ENCODE data around the gene PLCD1. TPM values are rescaled to one million over a fixed set of nuclear protein-coding genes. Genes with fewer than 3 reads are reported as not detected.
"Not testable (repeated sequence)": the region's sequence is repeated elsewhere in the genome, so short reads cannot be mapped to it uniquely, and the experiment has no call there.

The PLCD1 gene
- total RNA-seq, 2 donors from 2014 or later: 8.7 to 15.5 TPM

DNA sequence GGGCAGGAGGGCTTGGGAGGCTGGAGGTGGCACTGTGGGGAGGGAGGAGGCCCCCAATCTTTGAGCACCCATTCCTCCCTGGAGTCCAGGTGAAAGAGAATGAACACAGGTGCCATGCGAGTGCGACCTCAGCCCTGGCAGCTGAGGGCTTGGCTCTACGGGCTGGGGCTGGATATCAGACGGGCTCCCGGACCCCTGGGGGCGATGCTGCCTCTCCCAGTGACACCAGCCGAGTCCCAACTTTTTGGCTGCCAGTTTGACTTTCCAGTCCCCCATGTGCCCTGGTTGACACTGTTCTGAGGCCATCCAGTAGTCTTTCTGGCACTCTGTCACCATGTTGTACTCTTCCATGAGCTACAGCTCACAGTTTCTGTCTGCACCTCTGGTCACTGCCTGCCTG lies 37.6 kb downstream of the PLCD1 start:
- no peak for DNase-seq (ENCODE audit: low spot score)
- TF ChIP-seq, protein P1, sequence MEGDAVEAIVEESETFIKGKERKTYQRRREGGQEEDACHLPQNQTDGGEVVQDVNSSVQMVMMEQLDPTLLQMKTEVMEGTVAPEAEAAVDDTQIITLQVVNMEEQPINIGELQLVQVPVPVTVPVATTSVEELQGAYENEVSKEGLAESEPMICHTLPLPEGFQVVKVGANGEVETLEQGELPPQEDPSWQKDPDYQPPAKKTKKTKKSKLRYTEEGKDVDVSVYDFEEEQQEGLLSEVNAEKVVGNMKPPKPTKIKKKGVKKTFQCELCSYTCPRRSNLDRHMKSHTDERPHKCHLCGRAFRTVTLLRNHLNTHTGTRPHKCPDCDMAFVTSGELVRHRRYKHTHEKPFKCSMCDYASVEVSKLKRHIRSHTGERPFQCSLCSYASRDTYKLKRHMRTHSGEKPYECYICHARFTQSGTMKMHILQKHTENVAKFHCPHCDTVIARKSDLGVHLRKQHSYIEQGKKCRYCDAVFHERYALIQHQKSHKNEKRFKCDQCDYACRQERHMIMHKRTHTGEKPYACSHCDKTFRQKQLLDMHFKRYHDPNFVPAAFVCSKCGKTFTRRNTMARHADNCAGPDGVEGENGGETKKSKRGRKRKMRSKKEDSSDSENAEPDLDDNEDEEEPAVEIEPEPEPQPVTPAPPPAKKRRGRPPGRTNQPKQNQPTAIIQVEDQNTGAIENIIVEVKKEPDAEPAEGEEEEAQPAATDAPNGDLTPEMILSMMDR (IDR thresholded peaks at IDR 0.05): no peak
- H3K9me3 ChIP-seq: no peaks in the 10 kb centered on the region
- no peaks in the 10 kb centered on the region for H3K27me3 ChIP-seq
- H3K4me1 ChIP-seq: peaks cover 0 to 16% of the 10 kb centered on the region in 2 donors
- no peak overlapping the region for H3K27ac ChIP-seq
- no peaks in the 10 kb centered on the region for H3K36me3 ChIP-seq
- H3K4me3 ChIP-seq: no peak overlapping the region

DNA sequence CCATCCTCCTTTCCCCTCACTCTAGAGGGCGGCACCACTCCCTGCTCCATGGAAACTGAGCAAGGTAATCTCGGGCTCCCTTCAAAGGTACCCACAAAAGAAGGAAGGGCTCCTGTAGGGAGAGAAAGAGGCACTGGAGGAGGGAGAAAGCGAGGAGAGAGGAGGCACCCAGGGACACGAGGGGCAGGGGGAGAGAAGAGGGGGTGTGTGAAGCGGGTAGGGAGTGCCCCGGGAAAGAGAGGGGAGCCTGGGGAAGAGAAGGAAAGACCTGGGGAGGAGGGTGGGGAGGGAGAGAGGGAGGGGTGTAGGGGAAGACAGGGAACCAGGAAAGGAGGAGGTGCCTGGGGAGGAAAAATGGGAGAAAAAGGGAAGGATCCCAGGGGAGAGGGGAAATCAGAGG lies 38.3 kb downstream of the PLCD1 start:
- TF ChIP-seq, protein P1 (IDR thresholded peaks at IDR 0.05): no peak

DNA sequence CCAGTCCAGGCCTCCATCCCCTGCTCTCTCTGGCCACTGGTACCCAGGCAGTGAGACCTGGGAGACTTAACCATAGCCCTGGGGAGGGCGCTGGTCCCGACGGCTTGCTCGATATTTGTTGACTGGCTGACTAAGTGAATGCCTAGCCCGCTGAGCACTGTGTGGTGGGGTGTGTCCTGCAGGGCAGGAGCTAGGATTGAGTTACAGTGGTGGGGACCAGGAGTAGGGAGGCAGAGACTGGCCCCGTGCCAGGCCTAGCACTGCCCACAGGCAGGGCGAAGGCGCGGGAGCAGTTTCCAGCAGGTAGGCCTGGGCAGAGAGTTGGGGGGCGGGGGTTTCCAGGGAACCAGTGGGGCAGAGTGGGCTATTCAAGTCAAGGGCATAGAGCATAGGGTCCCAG lies 38.9 kb downstream of the PLCD1 start, which contains the start of gene VILL:
Gene VILL, plus strand, starts transcription at position 260 of the 400 bp plus-strand sequence. CDS start 2,887 bp downstream, outside the sequence.
- Histone ChIP-seq H3K4me3 (no peak within 1 kb of the TSS), H3K27me3 (no peaks in the 10 kb centered on the region), H3K27ac (no peak within 1 kb of the TSS), H3K9me3 (no peaks in the 10 kb centered on the region), H3K36me3 (no peaks in the 10 kb centered on the region), H3K4me1 (peaks cover 0 to 26% of the 10 kb centered on the region in 2 donors)
- DNase-seq (ENCODE audit: low spot score): no peak
- TF ChIP-seq, protein P1 (IDR thresholded peaks at IDR 0.05): no peak

More for the DNA sequence above, 38.3 kb downstream of the PLCD1 start:
- no peaks in the 10 kb centered on the region for H3K27me3 ChIP-seq
- no peaks in the 10 kb centered on the region for H3K9me3 ChIP-seq
- H3K27ac ChIP-seq: no peak overlapping the region
- H3K4me1 ChIP-seq: peaks cover 0 to 21% of the 10 kb centered on the region in 2 donors
- no peak overlapping the region for H3K4me3 ChIP-seq
- H3K36me3 ChIP-seq: no peaks in the 10 kb centered on the region
- no peak for DNase-seq (ENCODE audit: low spot score)

DNA sequence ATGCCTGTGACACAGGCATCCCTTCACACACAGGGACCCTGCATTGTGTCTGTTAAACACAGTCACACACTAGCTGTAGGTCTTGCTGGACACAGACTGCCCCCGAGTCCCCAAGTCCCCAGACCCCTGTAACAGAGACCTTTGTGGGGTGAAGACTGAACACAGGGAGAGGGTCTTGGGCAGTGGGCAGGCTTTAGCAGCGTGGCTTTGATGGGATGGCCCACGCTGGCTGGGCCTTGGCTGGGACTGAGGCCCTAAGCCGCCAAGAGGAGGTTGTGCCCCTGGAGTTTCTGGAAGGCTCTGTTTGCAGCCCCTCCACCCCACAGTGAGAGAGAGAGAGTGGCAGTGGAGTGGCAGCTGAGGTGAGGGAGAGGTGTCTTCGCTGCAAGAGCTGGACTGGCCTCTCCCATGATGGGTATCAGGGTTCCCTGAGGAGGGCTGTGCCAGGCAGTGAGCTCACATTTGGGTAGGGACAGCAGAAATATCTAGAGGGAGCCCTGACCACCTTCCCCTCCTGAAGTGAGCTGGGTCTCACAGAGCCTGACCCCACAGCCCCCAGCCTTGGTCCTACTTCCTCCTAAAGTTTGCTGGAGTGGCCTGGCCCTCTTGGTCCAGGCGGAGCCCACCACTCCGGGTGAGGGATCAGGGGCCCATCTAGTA lies 39.5 kb downstream of the PLCD1 start:
- H3K4me1 ChIP-seq: peaks cover 0 to 26% of the 10 kb centered on the region in 2 donors
- no peaks in the 10 kb centered on the region for H3K27me3 ChIP-seq
- no peaks in the 10 kb centered on the region for H3K9me3 ChIP-seq
- H3K36me3 ChIP-seq: no peaks in the 10 kb centered on the region
- H3K4me3 ChIP-seq: no peak overlapping the region
- TF ChIP-seq, protein P1 (IDR thresholded peaks at IDR 0.05): no peak
- DNase-seq (ENCODE audit: low spot score): no peak
- no peak overlapping the region for H3K27ac ChIP-seq

DNA sequence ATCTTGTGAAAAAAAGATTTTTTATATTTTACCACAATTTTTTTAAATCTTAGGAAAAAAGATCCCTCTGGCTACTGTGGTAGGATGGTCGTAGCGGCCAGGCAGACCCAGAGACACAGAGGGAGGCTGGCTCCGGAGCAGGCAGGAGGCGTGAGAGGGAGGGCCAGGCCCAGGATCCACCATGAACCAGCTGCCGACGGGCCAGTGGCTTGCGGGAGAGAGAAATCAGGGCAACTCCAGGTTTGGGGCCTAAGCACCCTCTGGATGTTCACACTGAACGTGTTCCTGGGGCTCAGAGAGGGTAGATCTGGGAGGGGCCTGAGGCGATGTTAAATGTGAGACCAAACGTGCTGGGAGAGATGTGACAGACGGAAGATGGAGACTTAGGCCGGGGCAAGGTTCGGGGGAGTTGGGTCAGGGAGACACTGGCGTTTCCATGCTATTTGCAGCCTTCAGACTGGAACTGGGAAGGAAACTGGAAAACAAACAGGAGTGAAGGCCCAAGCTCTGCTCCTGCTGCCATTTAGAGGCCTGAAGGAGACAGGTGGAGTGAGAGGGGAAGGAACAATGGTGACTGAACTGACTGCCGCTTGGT lies 40.4 kb downstream of the PLCD1 start:
- Histone ChIP-seq H3K27me3 (no peaks in the 10 kb centered on the region), H3K36me3 (no peaks in the 10 kb centered on the region), H3K4me3 (no peak overlapping the region), H3K27ac (no peak overlapping the region), H3K4me1 (peaks cover 0 to 18% of the 10 kb centered on the region in 2 donors), H3K9me3 (no peaks in the 10 kb centered on the region)
- no peak for DNase-seq (ENCODE audit: low spot score)
- TF ChIP-seq, protein P1 (IDR thresholded peaks at IDR 0.05): no peak

DNA sequence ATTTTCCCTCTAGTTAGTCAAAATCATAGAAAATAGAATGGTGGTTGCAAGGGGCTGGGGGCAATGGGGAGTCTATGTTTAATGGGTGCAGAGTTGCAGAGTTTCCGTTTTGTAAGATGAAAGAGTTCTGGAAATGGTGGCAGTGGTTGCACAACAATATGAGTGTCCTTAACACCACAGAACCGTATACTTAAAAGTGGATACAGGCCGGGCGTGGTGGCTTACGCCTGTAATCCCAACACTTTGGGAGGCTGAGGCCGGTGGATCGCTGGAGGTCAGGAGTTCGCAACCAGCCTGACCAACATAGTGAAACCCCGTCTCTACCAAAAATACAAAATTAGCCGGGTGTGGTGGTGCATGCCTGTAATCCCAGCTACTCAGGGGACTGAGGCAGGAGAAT lies 41.1 kb downstream of the PLCD1 start:
- not testable (repeated sequence) for H3K9me3 ChIP-seq; H3K4me3 ChIP-seq; H3K27ac ChIP-seq; DNase-seq (ENCODE audit: low spot score); H3K36me3 ChIP-seq; H3K27me3 ChIP-seq
- H3K4me1 ChIP-seq: peaks cover 0 to 12% of the 10 kb centered on the region in 2 donors
